Keratinocyte (primary cell): ENCODE data around the gene MBNL2. TPM values are rescaled to one million over a fixed set of nuclear protein-coding genes. Genes with fewer than 3 reads are reported as not detected.

Experiments
- DNase-seq: peaks from one replicate; pipeline ENCODE4 v3.0.0-alpha.2; 2011; ENCODE audit warnings: low read depth, missing footprints, low spot score
- FAIRE-seq: peaks from 2 replicates; lab custom pipeline; 2011; peaks lifted over from hg19 to GRCh38; lab: Jason Lieb, UNC
- H2AFZ ChIP-seq: 2 replicates; pipeline ENCODE4 v1.6.0; 2012; ENCODE audit warnings: low read length, control low read depth, inconsistent platforms; ENCODE audit not compliant: control insufficient read depth
- H3K27ac ChIP-seq: 2 replicates; pipeline ENCODE4 v1.5.1; 2011; ENCODE audit warnings: low read length; ENCODE audit not compliant: control insufficient read depth, insufficient read depth
- H3K27me3 ChIP-seq: 3 replicates; pipeline ENCODE4 v1.6.0; 2011; ENCODE audit warnings: low read length; ENCODE audit not compliant: control insufficient read depth, insufficient read depth; ENCODE audit errors: extremely low read depth
- H3K36me3 ChIP-seq, 2 experiments: 2 replicates in 1 of 2; 3 replicates in 1 of 2; pipeline ENCODE4 v1.5.1; 2011; ENCODE audit warnings: low read length in 2 of 2, mild to moderate bottlenecking in 1 of 2; ENCODE audit not compliant: control insufficient read depth in 2 of 2, insufficient read depth in 2 of 2; ENCODE audit errors: extremely low read depth in 1 of 2
- H3K4me1 ChIP-seq: 3 replicates; pipeline ENCODE4 v1.5.1; 2011; ENCODE audit warnings: low read length; ENCODE audit not compliant: control insufficient read depth, insufficient read depth; ENCODE audit errors: extremely low read depth
- H3K4me2 ChIP-seq: 3 replicates; pipeline ENCODE4 v1.6.0; 2011; ENCODE audit warnings: low read depth, low read length; ENCODE audit not compliant: control insufficient read depth, insufficient read depth; ENCODE audit errors: extremely low read depth
- H3K4me3 ChIP-seq, 3 experiments: fragments of 200-600 bp in 1 of 3; sonication (generic) in 1 of 3; 2 replicates in 2 of 3; 3 replicates in 1 of 3; pipeline ENCODE4 v1.5.1; 2011 to 2016; ENCODE audit warnings: low read length in 3 of 3, mild to moderate bottlenecking in 3 of 3, control low read depth in 2 of 3, inconsistent platforms in 1 of 3, low read depth in 1 of 3, mixed read lengths in 1 of 3, mixed run types in 1 of 3, moderate library complexity in 1 of 3; ENCODE audit not compliant: control insufficient read depth in 2 of 3, insufficient read depth in 2 of 3; ENCODE audit errors: extremely low read depth in 1 of 3
- H3K79me2 ChIP-seq: 2 replicates; pipeline ENCODE4 v1.6.0; 2012; ENCODE audit warnings: low read length; ENCODE audit not compliant: control insufficient read depth, insufficient read depth
- H3K9ac ChIP-seq: 3 replicates; pipeline ENCODE4 v1.6.0; 2011; ENCODE audit warnings: low read length; ENCODE audit not compliant: control insufficient read depth, insufficient read depth; ENCODE audit errors: extremely low read depth
- H3K9me1 ChIP-seq: 3 replicates; pipeline ENCODE4 v1.6.0; 2011; ENCODE audit warnings: low read length; ENCODE audit not compliant: control insufficient read depth, insufficient read depth; ENCODE audit errors: extremely low read depth
- H3K9me3 ChIP-seq: 2 replicates; pipeline ENCODE4 v1.5.1; 2012; ENCODE audit warnings: low read depth, low read length; ENCODE audit not compliant: control insufficient read depth
- H4K20me1 ChIP-seq: 3 replicates; pipeline ENCODE4 v1.6.0; 2011; ENCODE audit warnings: low read length; ENCODE audit not compliant: control insufficient read depth, insufficient read depth; ENCODE audit errors: extremely low read depth
- EZH2 ChIP-seq: IDR thresholded peaks from one replicate; pipeline ENCODE4 v1.6.1; 2012; ENCODE audit warnings: inconsistent platforms, mild to moderate bottlenecking, low read length, moderate library complexity
- dilution Hi-C: fragments of 300-500 bp; cut with MboI; formaldehyde crosslinking; loops from one replicate; pipeline ENCODE4 v1.7.0; 2020; ENCODE audit warnings: low sequenced_read_pairs; ENCODE audit not compliant: extremely low pct_ligation_motif_present
- polyA plus RNA-seq, 5 experiments: library from polyadenylated mRNA; depleted of rRNA in 3 of 5; stranded (reverse) in 3 of 5; stranded (forward) in 1 of 5; unstranded in 1 of 5; fragments of >200 nt; gene quantifications; 1 replicate in 1 of 5; 2 replicates in 3 of 5; 3 replicates in 1 of 5; pipeline versions ENCODE4 v1.2.1 to v1.2.3, GENCODE V29; 2011 to 2012; ENCODE audit warnings: missing spikeins in 2 of 5, low read depth in 1 of 5, low replicate concordance in 1 of 5
- TF ChIP-seq, protein P1 (sequence below), 3 experiments: IDR thresholded peaks in 1 of 3; conservative IDR thresholded peaks in 1 of 3; optimal IDR thresholded peaks in 1 of 3; 2 replicates in 2 of 3; 3 replicates in 1 of 3; pipeline versions ENCODE3 to v1.5.1; 2011; ENCODE audit warnings: low read length in 3 of 3, mild to moderate bottlenecking in 3 of 3, moderate library complexity in 2 of 3, control low read depth in 1 of 3, inconsistent platforms in 1 of 3; ENCODE audit not compliant: insufficient read depth in 2 of 3; ENCODE audit errors: extremely low read depth in 1 of 3

The MBNL2 gene
- polyA plus RNA-seq, 1 donor (not counting 4 experiments of a cell fraction or from before 2014, with no cell fraction given) = 28.4 TPM

DNA sequence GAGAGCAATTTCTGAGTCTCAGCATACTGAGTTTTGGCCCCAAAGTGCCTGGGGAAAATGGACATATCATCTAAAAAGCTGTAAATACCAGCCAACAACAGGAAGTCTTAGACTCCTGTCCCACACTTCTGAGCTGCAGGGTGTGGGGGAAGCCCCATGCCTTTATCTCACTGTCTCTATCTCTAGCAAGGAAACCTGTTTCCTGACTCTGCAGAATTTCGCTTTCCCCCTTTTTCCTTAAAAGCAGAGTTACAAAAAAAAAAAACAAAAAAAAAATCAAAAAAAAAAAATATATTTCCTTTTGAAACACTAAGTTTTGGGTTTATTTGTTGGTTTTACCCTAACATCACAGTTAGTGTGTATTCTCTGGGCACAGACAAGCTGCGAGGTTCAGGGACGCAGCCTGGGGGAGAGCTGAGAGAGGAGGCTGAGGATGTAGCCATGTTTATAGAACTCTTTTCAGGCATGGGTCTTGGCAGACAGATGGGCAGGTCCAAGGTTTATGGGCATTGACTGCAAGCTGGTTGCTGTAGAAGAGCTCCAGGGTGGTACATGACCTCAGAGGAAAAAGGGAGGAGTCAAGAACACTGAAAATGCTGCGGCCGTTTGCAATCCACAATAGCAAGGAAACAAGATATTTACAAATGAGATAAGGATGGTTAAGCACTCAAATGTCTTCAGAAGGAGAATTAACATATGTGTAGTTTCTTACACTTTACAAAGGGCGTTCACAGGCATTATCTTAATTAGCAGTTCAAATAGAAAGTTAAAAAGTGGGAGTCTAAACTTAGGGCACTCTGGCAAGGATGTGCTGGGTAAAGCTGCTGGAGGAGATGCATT, 4.9 kb downstream of the MBNL2 start:
- FAIRE-seq (no peak), DNase-seq (no peak)
- Histone ChIP-seq H3K4me1 (peaks cover 29% of the 10 kb centered on the region), H3K9me1 (no peaks in the 10 kb centered on the region), H3K27me3 (no peaks in the 10 kb centered on the region), H3K36me3 (peaks cover 0 to 3% of the 10 kb centered on the region in 2 experiments), H3K9me3 (no peaks in the 10 kb centered on the region), H2AFZ (no peak overlapping the region), H3K4me3 (peak overlapping the region in 2 of 3 experiments; percentile 26 to 29), H3K9ac (peak overlapping the region; percentile 39), H3K4me2 (peak overlapping the region; percentile 98), H3K27ac (peak overlapping the region; percentile 17), H3K79me2 (peaks cover 79% of the 10 kb centered on the region), H4K20me1 (no peaks in the 10 kb centered on the region)
- dilution Hi-C loops = no loop called here
- TF ChIP-seq EZH2 = no peak
- TF ChIP-seq, protein P1, sequence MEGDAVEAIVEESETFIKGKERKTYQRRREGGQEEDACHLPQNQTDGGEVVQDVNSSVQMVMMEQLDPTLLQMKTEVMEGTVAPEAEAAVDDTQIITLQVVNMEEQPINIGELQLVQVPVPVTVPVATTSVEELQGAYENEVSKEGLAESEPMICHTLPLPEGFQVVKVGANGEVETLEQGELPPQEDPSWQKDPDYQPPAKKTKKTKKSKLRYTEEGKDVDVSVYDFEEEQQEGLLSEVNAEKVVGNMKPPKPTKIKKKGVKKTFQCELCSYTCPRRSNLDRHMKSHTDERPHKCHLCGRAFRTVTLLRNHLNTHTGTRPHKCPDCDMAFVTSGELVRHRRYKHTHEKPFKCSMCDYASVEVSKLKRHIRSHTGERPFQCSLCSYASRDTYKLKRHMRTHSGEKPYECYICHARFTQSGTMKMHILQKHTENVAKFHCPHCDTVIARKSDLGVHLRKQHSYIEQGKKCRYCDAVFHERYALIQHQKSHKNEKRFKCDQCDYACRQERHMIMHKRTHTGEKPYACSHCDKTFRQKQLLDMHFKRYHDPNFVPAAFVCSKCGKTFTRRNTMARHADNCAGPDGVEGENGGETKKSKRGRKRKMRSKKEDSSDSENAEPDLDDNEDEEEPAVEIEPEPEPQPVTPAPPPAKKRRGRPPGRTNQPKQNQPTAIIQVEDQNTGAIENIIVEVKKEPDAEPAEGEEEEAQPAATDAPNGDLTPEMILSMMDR (optimal IDR thresholded peaks at IDR 0.05 in 1 of 3, IDR thresholded peaks at IDR 0.05 in 1 of 3, conservative IDR thresholded peaks at IDR 0.05 in 1 of 3; ENCODE audit: extremely low read depth in 1 of 3, insufficient read depth in 2 of 3, low read length in 3 of 3) = no peak

DNA sequence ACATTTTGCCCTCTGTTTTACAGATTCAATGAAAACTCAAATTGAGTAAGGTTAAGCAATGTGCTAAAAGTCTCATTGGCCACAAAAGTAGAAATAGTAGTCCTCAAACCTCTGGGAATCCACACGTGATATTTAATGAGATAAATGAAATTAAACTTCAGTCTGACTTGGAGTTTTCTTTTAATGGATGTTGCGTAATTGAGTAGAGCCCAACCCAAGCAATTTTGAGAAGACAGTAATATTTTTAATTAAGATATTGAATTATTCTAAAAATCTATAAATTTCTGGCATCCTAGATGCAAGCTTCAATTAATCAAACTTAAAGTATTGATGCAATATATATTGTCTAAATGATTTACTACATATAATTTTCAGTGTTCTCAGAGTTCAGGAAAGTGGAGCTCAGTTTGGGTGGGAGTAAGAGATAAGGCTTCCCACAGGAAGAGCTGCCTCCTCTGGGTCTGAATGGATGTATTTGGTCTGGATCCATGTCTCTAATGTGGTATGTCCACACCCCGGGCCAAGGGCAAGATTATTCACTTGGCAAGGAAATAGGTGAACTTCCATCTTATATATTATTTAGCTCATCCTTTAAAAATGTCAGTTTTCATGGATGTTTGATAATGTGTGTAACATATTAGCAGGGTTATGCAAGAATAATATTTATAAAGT, 6.9 kb downstream of the MBNL2 start:
- Histone ChIP-seq H3K27ac (no peak overlapping the region), H3K4me3 (no peak overlapping the region), H3K9ac (no peak overlapping the region), H3K4me1 (peaks cover 29% of the 10 kb centered on the region), H3K36me3 (peaks cover 0 to 3% of the 10 kb centered on the region in 2 experiments), H3K27me3 (no peaks in the 10 kb centered on the region), H4K20me1 (no peaks in the 10 kb centered on the region), H3K4me2 (no peak overlapping the region), H3K9me1 (no peaks in the 10 kb centered on the region), H3K9me3 (no peaks in the 10 kb centered on the region), H2AFZ (no peak overlapping the region), H3K79me2 (peaks cover 81% of the 10 kb centered on the region)
- TF ChIP-seq, protein P1 (optimal IDR thresholded peaks at IDR 0.05 in 1 of 3, IDR thresholded peaks at IDR 0.05 in 1 of 3, conservative IDR thresholded peaks at IDR 0.05 in 1 of 3; ENCODE audit: extremely low read depth in 1 of 3, insufficient read depth in 2 of 3, low read length in 3 of 3) = no peak
- no peak for TF ChIP-seq EZH2
- DNase-seq (no peak), FAIRE-seq (no peak)
- dilution Hi-C loops = no loop called here
